Measurements from ENCODE around the gene AP1M1. TPM values are rescaled to one million over a fixed set of nuclear protein-coding genes. Genes with fewer than 3 reads are reported as not detected.

Gene AP1M1
- total RNA-seq, 1 experiment from 2014 or later = 27.7 TPM

DNA sequence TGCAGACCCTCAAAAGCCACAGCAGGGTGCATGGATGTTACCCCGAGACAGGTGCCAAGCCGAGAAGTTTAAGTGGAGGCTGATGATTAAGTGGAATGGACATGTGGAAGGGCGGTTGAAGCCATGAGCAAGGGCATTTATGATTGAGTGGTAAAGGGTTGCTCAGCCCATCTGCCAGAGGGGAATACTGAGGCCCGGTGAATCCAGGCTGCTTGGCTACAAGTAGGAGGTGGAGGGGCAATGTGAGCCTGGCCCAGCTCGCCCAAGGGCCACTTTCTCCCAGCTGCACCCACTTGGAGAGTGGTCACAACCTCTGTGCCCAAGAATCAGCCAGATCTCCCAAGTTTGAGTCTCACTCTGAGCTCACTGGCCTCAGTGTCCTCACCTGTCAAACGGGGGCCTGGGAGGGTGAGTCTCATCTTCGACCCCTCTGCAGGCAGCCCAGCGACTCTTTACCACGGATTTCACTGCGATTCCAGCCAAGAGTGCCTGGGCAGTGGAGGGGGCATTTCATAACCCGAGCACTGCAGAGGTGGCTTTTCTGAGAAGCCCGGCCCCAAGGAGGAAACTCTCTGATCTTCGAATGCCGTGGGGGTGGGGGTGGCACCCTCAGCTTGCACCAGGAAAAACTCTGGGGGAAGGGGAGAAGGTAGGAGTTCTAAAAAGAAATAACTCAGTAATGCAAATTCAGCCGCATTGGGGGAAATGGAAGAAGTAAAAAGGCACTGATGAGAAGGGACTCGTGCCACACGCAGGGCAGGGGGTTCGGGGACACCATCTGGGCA is 64.1 kb downstream of the AP1M1 start (continued):
- TF ChIP-seq, protein P1, sequence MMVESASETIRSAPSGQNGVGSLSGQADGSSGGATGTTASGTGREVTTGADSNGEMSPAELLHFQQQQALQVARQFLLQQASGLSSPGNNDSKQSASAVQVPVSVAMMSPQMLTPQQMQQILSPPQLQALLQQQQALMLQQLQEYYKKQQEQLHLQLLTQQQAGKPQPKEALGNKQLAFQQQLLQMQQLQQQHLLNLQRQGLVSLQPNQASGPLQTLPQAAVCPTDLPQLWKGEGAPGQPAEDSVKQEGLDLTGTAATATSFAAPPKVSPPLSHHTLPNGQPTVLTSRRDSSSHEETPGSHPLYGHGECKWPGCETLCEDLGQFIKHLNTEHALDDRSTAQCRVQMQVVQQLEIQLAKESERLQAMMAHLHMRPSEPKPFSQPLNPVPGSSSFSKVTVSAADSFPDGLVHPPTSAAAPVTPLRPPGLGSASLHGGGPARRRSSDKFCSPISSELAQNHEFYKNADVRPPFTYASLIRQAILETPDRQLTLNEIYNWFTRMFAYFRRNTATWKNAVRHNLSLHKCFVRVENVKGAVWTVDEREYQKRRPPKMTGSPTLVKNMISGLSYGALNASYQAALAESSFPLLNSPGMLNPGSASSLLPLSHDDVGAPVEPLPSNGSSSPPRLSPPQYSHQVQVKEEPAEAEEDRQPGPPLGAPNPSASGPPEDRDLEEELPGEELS (CRISPR knock-in tag; IDR thresholded peaks at IDR 0.05) = no peak
- TF ChIP-seq, protein P2, sequence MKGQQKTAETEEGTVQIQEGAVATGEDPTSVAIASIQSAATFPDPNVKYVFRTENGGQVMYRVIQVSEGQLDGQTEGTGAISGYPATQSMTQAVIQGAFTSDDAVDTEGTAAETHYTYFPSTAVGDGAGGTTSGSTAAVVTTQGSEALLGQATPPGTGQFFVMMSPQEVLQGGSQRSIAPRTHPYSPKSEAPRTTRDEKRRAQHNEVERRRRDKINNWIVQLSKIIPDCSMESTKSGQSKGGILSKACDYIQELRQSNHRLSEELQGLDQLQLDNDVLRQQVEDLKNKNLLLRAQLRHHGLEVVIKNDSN (CRISPR knock-in tag; IDR thresholded peaks at IDR 0.05) = no peak
- TF ChIP-seq SMAD4 (CRISPR knock-in tag; IDR thresholded peaks at IDR 0.05) = no peak
- no peak for TF ChIP-seq TP53 (CRISPR knock-in tag; IDR thresholded peaks at IDR 0.05)
- TF ChIP-seq EMX1 (CRISPR knock-in tag; IDR thresholded peaks at IDR 0.05) = no peak
- TF ChIP-seq ZNF423 (CRISPR knock-in tag; IDR thresholded peaks at IDR 0.05) = no peak
- no peak for TF ChIP-seq NFYB (CRISPR knock-in tag; conservative IDR thresholded peaks at IDR 0.05; ENCODE audit: low read depth)
- TF ChIP-seq, protein P3, sequence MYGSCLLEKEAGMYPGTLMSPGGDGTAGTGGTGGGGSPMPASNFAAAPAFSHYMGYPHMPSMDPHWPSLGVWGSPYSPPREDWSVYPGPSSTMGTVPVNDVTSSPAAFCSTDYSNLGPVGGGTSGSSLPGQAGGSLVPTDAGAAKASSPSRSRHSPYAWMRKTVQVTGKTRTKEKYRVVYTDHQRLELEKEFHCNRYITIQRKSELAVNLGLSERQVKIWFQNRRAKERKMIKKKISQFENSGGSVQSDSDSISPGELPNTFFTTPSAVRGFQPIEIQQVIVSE (CRISPR knock-in tag; IDR thresholded peaks at IDR 0.05; ENCODE audit: borderline replicate concordance) = no peak
- no peak for TF ChIP-seq ZNF396 (CRISPR knock-in tag; IDR thresholded peaks at IDR 0.05; ENCODE audit: borderline replicate concordance)

DNA sequence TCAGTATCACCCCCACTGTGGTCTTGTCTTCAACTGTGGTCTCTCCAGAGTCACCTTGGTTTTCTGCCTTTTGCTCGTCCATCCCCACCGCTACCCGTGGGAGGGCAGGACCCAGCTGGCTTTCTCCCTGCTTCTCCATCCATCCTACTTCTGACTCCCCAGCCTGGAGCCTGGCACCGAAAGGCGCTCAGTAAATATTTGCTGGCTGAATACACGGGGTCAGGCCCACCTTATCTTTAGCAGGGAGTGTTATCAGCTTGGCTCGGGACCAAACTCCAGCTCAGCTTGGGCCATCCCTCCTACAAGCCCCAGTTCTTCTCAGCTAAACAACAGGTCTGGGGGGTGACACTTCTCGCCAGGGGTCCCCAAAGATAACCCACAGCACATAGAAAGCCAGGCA is 64.9 kb downstream of the AP1M1 start:
- H3K27ac Mint-ChIP-seq = no peak overlapping the region
- ATAC-seq = no peak
- POLR2A ChIA-PET = no interaction called here

More for the DNA sequence above, 64.9 kb downstream of the AP1M1 start:
- Mint-ChIP-seq H3K27me3 (ENCODE audit: low read depth) (no peaks in the 10 kb centered on the region), H3K4me1 (no peaks in the 10 kb centered on the region), H3K4me3 (no peak overlapping the region), H3K36me3 (no peaks in the 10 kb centered on the region), H3K9me3 (no peaks in the 10 kb centered on the region)
- CTCF ChIA-PET = interaction anchor here (0.8 to 2.0 kb wide), 5 partner anchors 15 to 152 kb away, joined by 3 to 8 read pairs (median 4); no protein-coding TSS in a partner anchor
- TF ChIP-seq GTF2I (CRISPR knock-in tag; conservative IDR thresholded peaks at IDR 0.05) (no peak), ESRRA (CRISPR knock-in tag; IDR thresholded peaks at IDR 0.05; ENCODE audit: borderline replicate concordance) (no peak), ZNF263 (CRISPR knock-in tag; IDR thresholded peaks at IDR 0.05; ENCODE audit: low read depth) (no peak), CREM (CRISPR knock-in tag; IDR thresholded peaks at IDR 0.05) (no peak), NR1H2 (CRISPR knock-in tag; IDR thresholded peaks at IDR 0.05) (no peak), TEAD1 (CRISPR knock-in tag; IDR thresholded peaks at IDR 0.05) (no peak), PRRX2 (CRISPR knock-in tag; IDR thresholded peaks at IDR 0.05) (no peak), ATF3 (CRISPR knock-in tag; conservative IDR thresholded peaks at IDR 0.05) (no peak), ATF2 (CRISPR knock-in tag; IDR thresholded peaks at IDR 0.05; ENCODE audit: borderline replicate concordance, low read depth) (no peak), FOXJ3 (CRISPR knock-in tag; IDR thresholded peaks at IDR 0.05; ENCODE audit: borderline replicate concordance) (no peak), ZNF671 (CRISPR knock-in tag; IDR thresholded peaks at IDR 0.05) (no peak), KAT7 (CRISPR knock-in tag; IDR thresholded peaks at IDR 0.05; ENCODE audit: borderline replicate concordance) (no peak), AFF4 (CRISPR knock-in tag; IDR thresholded peaks at IDR 0.05; ENCODE audit: borderline replicate concordance) (no peak), MYBL2 (CRISPR knock-in tag; IDR thresholded peaks at IDR 0.05) (no peak)
- TF ChIP-seq, protein P3 (CRISPR knock-in tag; IDR thresholded peaks at IDR 0.05; ENCODE audit: borderline replicate concordance) = no peak
- TF ChIP-seq, protein P4, sequence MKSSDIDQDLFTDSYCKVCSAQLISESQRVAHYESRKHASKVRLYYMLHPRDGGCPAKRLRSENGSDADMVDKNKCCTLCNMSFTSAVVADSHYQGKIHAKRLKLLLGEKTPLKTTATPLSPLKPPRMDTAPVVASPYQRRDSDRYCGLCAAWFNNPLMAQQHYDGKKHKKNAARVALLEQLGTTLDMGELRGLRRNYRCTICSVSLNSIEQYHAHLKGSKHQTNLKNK (CRISPR knock-in tag; IDR thresholded peaks at IDR 0.05) = no peak
- no peak for DNase-seq (ENCODE audit: low spot score)
